GM12878 (cell line): Measurements from ENCODE around the gene HSPA12A. TPM values are rescaled to one million over a fixed set of nuclear protein-coding genes. Genes with fewer than 3 reads are reported as not detected.

Experiments used
- ATAC-seq: fragments of 200-7000 bp; cut with Tn5 transposase; 3 replicates; pipeline ENCODE4 v1.9.1; 2020; ENCODE audit warnings: mild to moderate bottlenecking, moderate library complexity
- BruUV-seq: library from RNA; stranded (reverse); fragments of 400-500 nt; replicated peaks from 2 replicates; lab custom pipeline; 2021; lab: Mats Ljungman, UMichigan
- CTCF ChIA-PET: fragments of 300-600 bp; sonication (Branson Sonifier 250); formaldehyde crosslinking; extraction: SDS; loops from one replicate; lab custom pipeline; 2021; ENCODE audit warnings: inconsistent platforms; lab: Yijun Ruan, JAX
- POLR2A ChIA-PET: fragments of 350-600 bp; formaldehyde crosslinking; extraction: SDS; loops from one replicate; lab custom pipeline; 2021; ENCODE audit warnings: inconsistent platforms; lab: Charles Lee
- RAD21 ChIA-PET: fragments of 300-600 bp; sonication (Branson Sonifier 250); formaldehyde crosslinking; loops from one replicate; lab custom pipeline; 2023; ENCODE audit warnings: antibody characterized with exemption; ENCODE audit not compliant: unreplicated experiment; lab: Charles Lee
- SMC1A ChIA-PET: fragments of 300-600 bp; sonication (Branson Sonifier 250); formaldehyde crosslinking; loops from one replicate; lab custom pipeline; 2023; ENCODE audit not compliant: unreplicated experiment, uncharacterized antibody; lab: Charles Lee
- DNase-seq: peaks from one replicate; pipeline ENCODE4 v3.0.0-alpha.2; 2011; ENCODE audit warnings: low read depth, low spot score
- FAIRE-seq: peaks from 3 replicates; lab custom pipeline; 2011; peaks lifted over from hg19 to GRCh38; lab: Jason Lieb, UNC
- H2AFZ ChIP-seq: 2 replicates; pipeline ENCODE4 v1.6.0; 2011; ENCODE audit warnings: low read depth, low read length, control low read depth; ENCODE audit not compliant: control insufficient read depth
- H3K27ac ChIP-seq: 2 replicates; pipeline ENCODE4 v1.5.1; 2011; ENCODE audit warnings: control low read depth; ENCODE audit not compliant: control insufficient read depth, insufficient read depth
- H3K27me3 ChIP-seq, 2 experiments: replicated peaks in 1 of 2; 2 replicates each; pipeline versions ENCODE4 v1.6.0 to v1.6.1; 2011; ENCODE audit warnings: low read length in 1 of 2; ENCODE audit not compliant: control insufficient read depth in 2 of 2, insufficient read depth in 2 of 2
- H3K36me3 ChIP-seq, 2 experiments: 2 replicates each; pipeline ENCODE4 v1.5.1; 2011; ENCODE audit warnings: low read length in 1 of 2; ENCODE audit not compliant: control insufficient read depth in 2 of 2, insufficient read depth in 2 of 2
- H3K4me1 ChIP-seq: 2 replicates; pipeline ENCODE4 v1.6.1; 2011; ENCODE audit warnings: mild to moderate bottlenecking, low read length, moderate library complexity, mixed read lengths; ENCODE audit not compliant: control insufficient read depth, insufficient read depth
- H3K4me2 ChIP-seq: 2 replicates; pipeline ENCODE4 v1.6.0; 2011; ENCODE audit warnings: control low read depth; ENCODE audit not compliant: control insufficient read depth, insufficient read depth
- H3K4me3 ChIP-seq: fragments of 200-600 bp; sonication (generic); 2 replicates; pipeline ENCODE4 v1.5.1; 2016
- H3K79me2 ChIP-seq: 2 replicates; pipeline ENCODE4 v1.6.0; 2011; ENCODE audit warnings: low read length; ENCODE audit not compliant: control insufficient read depth, insufficient read depth
- H3K9ac ChIP-seq: 2 replicates; pipeline ENCODE4 v1.8.0; 2011; ENCODE audit warnings: low read length, control low read depth, mixed read lengths; ENCODE audit not compliant: control insufficient read depth, insufficient read depth
- H3K9me3 ChIP-seq: replicated peaks from 3 replicates; pipeline ENCODE4 v1.5.1; 2011; ENCODE audit warnings: mild to moderate bottlenecking, low read length; ENCODE audit not compliant: control insufficient read depth, insufficient read depth
- H4K20me1 ChIP-seq: 2 replicates; pipeline ENCODE4 v1.6.0; 2011; ENCODE audit not compliant: control insufficient read depth, insufficient read depth
- BMI1 ChIP-seq: fragments of 450-650 bp; IDR thresholded peaks from 2 replicates; pipeline ENCODE4 v1.6.1; 2016; ENCODE audit warnings: mild to moderate bottlenecking, moderate library complexity, borderline replicate concordance
- DPF2 ChIP-seq: fragments of 450-650 bp; IDR thresholded peaks from 2 replicates; pipeline ENCODE4 v1.6.1; 2017; ENCODE audit warnings: mild to moderate bottlenecking
- EED ChIP-seq: sonication (generic); IDR thresholded peaks from 2 replicates; pipeline ENCODE4 v1.6.1; 2016; ENCODE audit warnings: antibody characterized with exemption, low read depth
- EP300 ChIP-seq, 2 experiments: fragments of 150-350 bp in 1 of 2; IDR thresholded peaks; 2 replicates each; pipeline ENCODE4 v1.6.1; 2011 to 2012; ENCODE audit warnings: low read depth in 2 of 2, low read length in 2 of 2, borderline replicate concordance in 1 of 2, improper control_type of control experiment in 1 of 2, inconsistent platforms in 1 of 2; ENCODE audit not compliant: control insufficient read depth in 1 of 2
- FOXM1 ChIP-seq: IDR thresholded peaks from 2 replicates; pipeline ENCODE4 v1.6.1; 2012; ENCODE audit warnings: low read depth, mild to moderate bottlenecking, inconsistent platforms, low read length, moderate library complexity
- HDAC6 ChIP-seq: fragments of 200-600 bp; sonication (generic); IDR thresholded peaks from one replicate; pipeline ENCODE4 v1.8.0; 2017; ENCODE audit warnings: antibody characterized with exemption; ENCODE audit not compliant: unreplicated experiment
- KDM1A ChIP-seq: fragments of 200-600 bp; sonication (generic); IDR thresholded peaks from 2 replicates; pipeline ENCODE4 v1.6.1; 2016; ENCODE audit warnings: borderline replicate concordance
- KLF5 ChIP-seq: fragments of 450-650 bp; IDR thresholded peaks from 2 replicates; pipeline ENCODE4 v1.6.1; 2014; ENCODE audit warnings: mild to moderate bottlenecking; ENCODE audit not compliant: partially characterized antibody
- PAX8 ChIP-seq: fragments of 450-650 bp; IDR thresholded peaks from 2 replicates; pipeline ENCODE4 v1.6.1; 2017; ENCODE audit warnings: mild to moderate bottlenecking, moderate library complexity
- SMAD1 ChIP-seq: fragments of 450-650 bp; IDR thresholded peaks from 2 replicates; pipeline ENCODE4 v1.6.1; 2018; ENCODE audit warnings: mild to moderate bottlenecking, low read depth; ENCODE audit not compliant: partially characterized antibody
- SREBF1 ChIP-seq: IDR thresholded peaks from 2 replicates; pipeline ENCODE4 v1.6.1; 2012; ENCODE audit warnings: mild to moderate bottlenecking, low read length
- STAT1 ChIP-seq: fragments of 450-650 bp; conservative IDR thresholded peaks from 2 replicates; pipeline ENCODE4 v1.6.1; 2014; ENCODE audit warnings: antibody characterized with exemption, mild to moderate bottlenecking
- ZZZ3 ChIP-seq: IDR thresholded peaks from 2 replicates; pipeline ENCODE4 v1.6.1; 2011; ENCODE audit warnings: low read depth; ENCODE audit not compliant: control insufficient read depth, insufficient read length
- WGBS: methylation state at CpG from one replicate; pipeline ENCODE4 v1.1.6; 2016; ENCODE audit warnings: low lambda C conversion rate; ENCODE audit not compliant: insufficient replicate concordance, insufficient coverage; ENCODE audit errors: missing lambda C conversion rate; 5-methylcytosine and 5-hydroxymethylcytosine counted together
- in situ Hi-C: fragments of 300-500 bp; cut with MboI; formaldehyde crosslinking; loops from 9 replicates; pipeline ENCODE4 v1.14.3; 2018; ENCODE audit warnings: mixed read lengths
- intact Hi-C: fragments of 100-400 bp; cut with micrococcal nuclease; formaldehyde crosslinking; loops from one replicate; pipeline ENCODE4 v1.14.2; 2022; ENCODE audit not compliant: unreplicated experiment
- polyA plus RNA-seq, 11 experiments: library from polyadenylated mRNA; depleted of rRNA in 4 of 11; unstranded in 6 of 11; stranded (reverse) in 5 of 11; fragments of >200 nt; fragmentation: Nextera tagmentation in 4 of 11; fragmentation: Illumina TruSeq in 1 of 11; extraction: Ambion mirVana in 4 of 11; extraction: Trizol in 1 of 11; gene quantifications; 1 replicate in 1 of 11; 2 replicates in 10 of 11; pipeline versions ENCODE4 v1.2.1 to v1.2.3, GENCODE V29; 2011 to 2016; ENCODE audit warnings: inconsistent platforms in 2 of 11, missing spikeins in 2 of 11, low read depth in 1 of 11
- total RNA-seq, 4 experiments: library from RNA; depleted of rRNA in 3 of 4; stranded (reverse); fragments of >200 nt in 3 of 4; fragmentation: Illumina TruSeq in 1 of 4; extraction: Trizol in 1 of 4; gene quantifications; 2 replicates each; pipeline versions ENCODE4 v1.2.1 to v1.2.3, GENCODE V29; 2013 to 2021
- TF ChIP-seq, protein P1 (sequence below): IDR thresholded peaks from 2 replicates; pipeline ENCODE4 v1.6.1; 2012; ENCODE audit warnings: low read depth, low read length, improper control_type of control experiment
- TF ChIP-seq, protein P2 (sequence below): fragments of 450-650 bp; formaldehyde crosslinking; IDR thresholded peaks from 2 replicates; pipeline ENCODE4 v1.5.0; 2022; ENCODE audit warnings: mild to moderate bottlenecking, missing genetic modification characterization
- TF ChIP-seq, protein P3 (sequence below): IDR thresholded peaks from 2 replicates; pipeline ENCODE4 v1.6.1; 2012; ENCODE audit warnings: low read depth, low read length, improper control_type of control experiment

HSPA12A gene
- total and polyA plus RNA-seq, 10 of the 15 experiments (the other 5 are each of a cell fraction or from before 2014, with no cell fraction given), result 0.90 to 20.2 (median 2.8) TPM

DNA sequence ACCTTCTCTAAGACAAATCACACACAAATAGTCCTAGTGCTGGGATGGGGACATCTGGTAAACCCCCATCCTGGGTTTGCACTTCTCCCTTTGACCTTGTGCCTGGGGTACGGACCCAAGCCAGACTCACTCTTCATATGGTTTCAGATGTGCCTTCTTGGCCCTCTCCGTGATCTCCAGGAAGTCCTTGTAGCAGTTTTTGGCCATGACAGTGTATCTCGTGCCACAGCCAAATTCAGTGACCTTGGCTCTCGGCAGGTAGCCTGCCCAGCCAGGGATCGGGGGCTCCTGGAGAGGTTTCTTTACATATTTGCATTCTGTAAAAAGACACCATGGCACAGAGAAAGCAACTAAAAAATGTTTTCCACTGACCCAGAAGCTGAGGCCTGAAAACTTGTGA lies 77.7 kb downstream of the HSPA12A start:
- Histone ChIP-seq H3K27ac (no peak overlapping the region), H3K4me2 (no peak overlapping the region), H3K9me3 (no peaks in the 10 kb centered on the region), H4K20me1 (no peaks in the 10 kb centered on the region), H3K36me3 (no peaks in the 10 kb centered on the region), H3K79me2 (no peaks in the 10 kb centered on the region), H3K9ac (no peak overlapping the region), H3K27me3 (peaks cover 0 to 3% of the 10 kb centered on the region in 2 experiments; a peak in 2 of 4 replicates), H3K4me1 (no peaks in the 10 kb centered on the region), H2AFZ (no peak overlapping the region), H3K4me3 (no peak overlapping the region)
- no peak for TF ChIP-seq SREBF1
- TF ChIP-seq HDAC6, result no peak
- TF ChIP-seq EP300 (IDR thresholded peaks at IDR 0.05; ENCODE audit: borderline replicate concordance in 1 of 2, control insufficient read depth in 1 of 2, low read depth in 2 of 2, low read length in 2 of 2), result no peak
- no peak for TF ChIP-seq PAX8
- TF ChIP-seq DPF2, result no peak
- TF ChIP-seq ZZZ3, result no peak
- TF ChIP-seq, protein P1, sequence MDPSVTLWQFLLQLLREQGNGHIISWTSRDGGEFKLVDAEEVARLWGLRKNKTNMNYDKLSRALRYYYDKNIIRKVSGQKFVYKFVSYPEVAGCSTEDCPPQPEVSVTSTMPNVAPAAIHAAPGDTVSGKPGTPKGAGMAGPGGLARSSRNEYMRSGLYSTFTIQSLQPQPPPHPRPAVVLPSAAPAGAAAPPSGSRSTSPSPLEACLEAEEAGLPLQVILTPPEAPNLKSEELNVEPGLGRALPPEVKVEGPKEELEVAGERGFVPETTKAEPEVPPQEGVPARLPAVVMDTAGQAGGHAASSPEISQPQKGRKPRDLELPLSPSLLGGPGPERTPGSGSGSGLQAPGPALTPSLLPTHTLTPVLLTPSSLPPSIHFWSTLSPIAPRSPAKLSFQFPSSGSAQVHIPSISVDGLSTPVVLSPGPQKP, result no peak
- TF ChIP-seq FOXM1, result no peak
- TF ChIP-seq BMI1, result no peak
- no peak for TF ChIP-seq KDM1A
- no peak for TF ChIP-seq EED
- TF ChIP-seq, protein P2, sequence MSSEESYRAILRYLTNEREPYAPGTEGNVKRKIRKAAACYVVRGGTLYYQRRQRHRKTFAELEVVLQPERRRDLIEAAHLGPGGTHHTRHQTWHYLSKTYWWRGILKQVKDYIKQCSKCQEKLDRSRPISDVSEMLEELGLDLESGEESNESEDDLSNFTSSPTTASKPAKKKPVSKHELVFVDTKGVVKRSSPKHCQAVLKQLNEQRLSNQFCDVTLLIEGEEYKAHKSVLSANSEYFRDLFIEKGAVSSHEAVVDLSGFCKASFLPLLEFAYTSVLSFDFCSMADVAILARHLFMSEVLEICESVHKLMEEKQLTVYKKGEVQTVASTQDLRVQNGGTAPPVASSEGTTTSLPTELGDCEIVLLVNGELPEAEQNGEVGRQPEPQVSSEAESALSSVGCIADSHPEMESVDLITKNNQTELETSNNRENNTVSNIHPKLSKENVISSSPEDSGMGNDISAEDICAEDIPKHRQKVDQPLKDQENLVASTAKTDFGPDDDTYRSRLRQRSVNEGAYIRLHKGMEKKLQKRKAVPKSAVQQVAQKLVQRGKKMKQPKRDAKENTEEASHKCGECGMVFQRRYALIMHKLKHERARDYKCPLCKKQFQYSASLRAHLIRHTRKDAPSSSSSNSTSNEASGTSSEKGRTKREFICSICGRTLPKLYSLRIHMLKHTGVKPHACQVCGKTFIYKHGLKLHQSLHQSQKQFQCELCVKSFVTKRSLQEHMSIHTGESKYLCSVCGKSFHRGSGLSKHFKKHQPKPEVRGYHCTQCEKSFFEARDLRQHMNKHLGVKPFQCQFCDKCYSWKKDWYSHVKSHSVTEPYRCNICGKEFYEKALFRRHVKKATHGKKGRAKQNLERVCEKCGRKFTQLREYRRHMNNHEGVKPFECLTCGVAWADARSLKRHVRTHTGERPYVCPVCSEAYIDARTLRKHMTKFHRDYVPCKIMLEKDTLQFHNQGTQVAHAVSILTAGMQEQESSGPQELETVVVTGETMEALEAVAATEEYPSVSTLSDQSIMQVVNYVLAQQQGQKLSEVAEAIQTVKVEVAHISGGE, result no peak
- TF ChIP-seq SMAD1, result no peak
- no peak for TF ChIP-seq STAT1
- no peak for TF ChIP-seq KLF5
- TF ChIP-seq, protein P3, sequence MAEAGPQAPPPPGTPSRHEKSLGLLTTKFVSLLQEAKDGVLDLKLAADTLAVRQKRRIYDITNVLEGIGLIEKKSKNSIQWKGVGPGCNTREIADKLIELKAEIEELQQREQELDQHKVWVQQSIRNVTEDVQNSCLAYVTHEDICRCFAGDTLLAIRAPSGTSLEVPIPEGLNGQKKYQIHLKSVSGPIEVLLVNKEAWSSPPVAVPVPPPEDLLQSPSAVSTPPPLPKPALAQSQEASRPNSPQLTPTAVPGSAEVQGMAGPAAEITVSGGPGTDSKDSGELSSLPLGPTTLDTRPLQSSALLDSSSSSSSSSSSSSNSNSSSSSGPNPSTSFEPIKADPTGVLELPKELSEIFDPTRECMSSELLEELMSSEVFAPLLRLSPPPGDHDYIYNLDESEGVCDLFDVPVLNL, result no peak
- DNase-seq (no peak), FAIRE-seq (no peak), ATAC-seq (no peak)
- intact Hi-C loops, result no loop called here
- in situ Hi-C loops, result no loop called here
- POLR2A ChIA-PET, result no interaction called here
- RAD21 ChIA-PET, result no interaction called here
- SMC1A ChIA-PET, result no interaction called here
- CTCF ChIA-PET, result no interaction called here
- 0% methylated on average over 5 of the region's 5 CpGs for WGBS
- no TSS peak for BruUV-seq
